Measurements from ENCODE around the gene SLC37A2. TPM values are rescaled to one million over a fixed set of nuclear protein-coding genes. Genes with fewer than 3 reads are reported as not detected.
A peak's percentile ranks its signal among the peaks of the same experiment; 100 is the strongest.

The SLC37A2 gene
- total and polyA plus RNA-seq, 2 of the 4 experiments (the other 2 are of a cell fraction): 0.72 to 1.1 TPM

DNA sequence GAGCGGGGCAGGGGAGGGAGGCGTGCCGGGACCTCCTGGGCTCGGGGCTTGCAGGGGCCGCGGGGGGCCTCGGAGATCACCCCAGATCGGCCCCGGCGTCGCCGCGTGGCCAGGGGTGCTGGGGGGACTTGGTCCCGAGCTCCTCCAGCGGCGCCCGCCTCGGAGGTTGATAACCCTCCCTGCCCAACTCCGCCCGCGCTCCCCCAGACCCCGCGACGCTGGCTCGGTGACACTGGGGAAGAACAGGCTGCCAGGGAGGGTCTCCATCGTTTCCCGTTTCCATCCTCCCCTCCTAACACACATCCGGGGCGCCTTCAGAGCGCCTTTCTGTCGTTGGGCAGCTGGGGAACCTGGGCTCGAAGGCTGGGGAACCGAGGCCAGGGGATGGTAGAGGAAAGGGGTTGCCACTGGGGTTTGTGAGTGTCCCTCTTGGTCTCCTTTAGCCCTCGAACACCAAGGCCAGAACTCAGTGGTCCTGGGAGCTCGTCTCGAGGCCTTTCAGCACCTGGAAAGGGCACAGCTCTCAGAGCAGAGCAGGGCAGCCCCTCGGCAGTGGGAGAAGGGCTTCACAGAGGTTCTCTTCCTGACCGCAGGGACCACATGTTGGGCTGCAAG is 431 bp downstream of the SLC37A2 start:
- in situ Hi-C loops (cut with MboI; ENCODE audit: low sequenced_read_pairs) (no loop called here), intact Hi-C loops (cut with micrococcal nuclease) (no loop called here), dilution Hi-C loops (cut with HindIII; ENCODE audit: low sequenced_read_pairs, unreplicated experiment) (no loop called here)
- Histone ChIP-seq H4K8ac (ENCODE audit: low read depth in 2 of 2, low read length in 2 of 2) (peak overlapping the region in 1 of 2 experiments; percentile 35; a peak in 1 of 4 replicates), H3K56ac (ENCODE audit: extremely low read depth, insufficient read depth, low read length) (no peak overlapping the region), H3K79me1 (ENCODE audit: low read depth in 1 of 2, low read length in 2 of 2) (no peaks in the 10 kb centered on the region; a peak in 1 of 4 replicates), H3K27me3 (ENCODE audit: control insufficient read depth, insufficient read depth, low read length) (no peaks in the 10 kb centered on the region), H3K9ac (ENCODE audit: low read depth, low read length) (peak overlapping the region; percentile 17; the same call in 1 of the 2 replicates), H2BK5ac (ENCODE audit: low read depth, low read length, poor library complexity, severe bottlenecking) (no peak overlapping the region), H2BK15ac (ENCODE audit: low read depth, low read length) (no peak overlapping the region), H3K23ac (ENCODE audit: low read depth, low read length) (peak overlapping the region; percentile 86), H2AK9ac (replicated peaks; ENCODE audit: low read depth, low read length, poor library complexity) (peak overlapping the region; percentile 83), H2BK20ac (ENCODE audit: low read depth, low read length) (no peak overlapping the region), H3K18ac (ENCODE audit: low read depth, low read length) (no peak overlapping the region), H2AK5ac (ENCODE audit: low read depth, low read length) (no peak overlapping the region), H3K14ac (replicated peaks; ENCODE audit: low read depth, low read length) (peak overlapping the region; percentile 40; the same call in 1 of the 2 replicates), H4K20me1 (ENCODE audit: insufficient read depth, low read length) (no peaks in the 10 kb centered on the region), H3K4me1 (ENCODE audit: control insufficient read depth, insufficient read depth, low read length) (peaks cover 3% of the 10 kb centered on the region; the same call in 1 of the 2 replicates), H3K4ac (ENCODE audit: low read depth, low read length) (peak overlapping the region; percentile 20; the same call in 1 of the 2 replicates), H2AFZ (replicated peaks; ENCODE audit: low read length, poor library complexity) (peak overlapping the region; percentile 99), H3K36me3 (ENCODE audit: control insufficient read depth, insufficient read depth, low read length) (no peaks in the 10 kb centered on the region), H3K9me3 (ENCODE audit: control insufficient read depth, insufficient read depth, low read length) (no peaks in the 10 kb centered on the region), H3K27ac (ENCODE audit: insufficient read depth, low read length) (no peak overlapping the region; the same call in 1 of the 2 replicates), H3K4me3 (ENCODE audit: insufficient read depth, low read depth, low read length) (peak overlapping the region; percentile 75), H3K9me1 (ENCODE audit: insufficient read depth, low read length) (peaks cover 3% of the 10 kb centered on the region; the same call in 1 of the 2 replicates), H4K5ac (ENCODE audit: low read depth, low read length) (no peak overlapping the region), H3K4me2 (ENCODE audit: low read depth, low read length) (peak overlapping the region; percentile 73), H2BK120ac (ENCODE audit: low read depth, low read length) (peak overlapping the region; percentile 26; the same call in 1 of the 2 replicates), H4K91ac (ENCODE audit: insufficient read depth, low read depth, low read length) (no peak overlapping the region)
- no CpG with 5 or more reads among the region's 38 CpGs for WGBS, 2 experiments (ENCODE audit: extremely low coverage in 2 of 2, insufficient read length in 1 of 2)
- ChIA-PET POLR2A (ENCODE audit: unreplicated experiment) (no interaction called here), CTCF (no interaction called here)
- no peak for DNase-seq
- peak; percentile 8; the same call in 1 of the 2 replicates for ATAC-seq (ENCODE audit: low read depth)
- BruUV-seq (replicated peaks): no TSS peak
- TF ChIP-seq POLR2A (IDR thresholded peaks at IDR 0.05; ENCODE audit: low read depth, low read length) (no peak), CHD1 (IDR thresholded peaks at IDR 0.05; ENCODE audit: low read depth, low read length) (no peak), MAFK (IDR thresholded peaks at IDR 0.05; ENCODE audit: low read depth, low read length) (no peak), NFE2L2 (IDR thresholded peaks at IDR 0.05; ENCODE audit: low read depth, low read length) (no peak), BHLHE40 (IDR thresholded peaks at IDR 0.05; ENCODE audit: low read depth, low read length) (no peak), RAD21 (IDR thresholded peaks at IDR 0.05; ENCODE audit: low read length) (no peak), RCOR1 (IDR thresholded peaks at IDR 0.05; ENCODE audit: insufficient replicate concordance, low read length) (no peak), CEBPB (IDR thresholded peaks at IDR 0.05; ENCODE audit: low read depth, low read length) (no peak), SMC3 (IDR thresholded peaks at IDR 0.05; ENCODE audit: low read depth, low read length) (no peak), MAZ (IDR thresholded peaks at IDR 0.05; ENCODE audit: borderline replicate concordance, low read depth, low read length) (no peak)
- TF ChIP-seq, protein P1, sequence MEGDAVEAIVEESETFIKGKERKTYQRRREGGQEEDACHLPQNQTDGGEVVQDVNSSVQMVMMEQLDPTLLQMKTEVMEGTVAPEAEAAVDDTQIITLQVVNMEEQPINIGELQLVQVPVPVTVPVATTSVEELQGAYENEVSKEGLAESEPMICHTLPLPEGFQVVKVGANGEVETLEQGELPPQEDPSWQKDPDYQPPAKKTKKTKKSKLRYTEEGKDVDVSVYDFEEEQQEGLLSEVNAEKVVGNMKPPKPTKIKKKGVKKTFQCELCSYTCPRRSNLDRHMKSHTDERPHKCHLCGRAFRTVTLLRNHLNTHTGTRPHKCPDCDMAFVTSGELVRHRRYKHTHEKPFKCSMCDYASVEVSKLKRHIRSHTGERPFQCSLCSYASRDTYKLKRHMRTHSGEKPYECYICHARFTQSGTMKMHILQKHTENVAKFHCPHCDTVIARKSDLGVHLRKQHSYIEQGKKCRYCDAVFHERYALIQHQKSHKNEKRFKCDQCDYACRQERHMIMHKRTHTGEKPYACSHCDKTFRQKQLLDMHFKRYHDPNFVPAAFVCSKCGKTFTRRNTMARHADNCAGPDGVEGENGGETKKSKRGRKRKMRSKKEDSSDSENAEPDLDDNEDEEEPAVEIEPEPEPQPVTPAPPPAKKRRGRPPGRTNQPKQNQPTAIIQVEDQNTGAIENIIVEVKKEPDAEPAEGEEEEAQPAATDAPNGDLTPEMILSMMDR (conservative IDR thresholded peaks at IDR 0.05; ENCODE audit: low read depth, low read length): no peak

Measured in IMR-90 (cell line).